RWPE1 (cell line): ENCODE results near the gene EFNA5.

Experiments used
- CTCF ChIA-PET: fragments of 350-600 bp; sonication (Branson Sonifier 250); formaldehyde crosslinking; extraction: SDS; loops from one replicate; lab custom pipeline; 2021; lab: Yijun Ruan, JAX
- POLR2A ChIA-PET: fragments of 400-600 bp; formaldehyde crosslinking; extraction: SDS; loops from one replicate; lab custom pipeline; 2020; ENCODE audit warnings: antibody characterized with exemption; ENCODE audit not compliant: low non-redundant PET; lab: Yijun Ruan, JAX
- DNase-seq: peaks from one replicate; pipeline ENCODE4 v3.0.0; 2012; ENCODE audit warnings: low spot score
- H3K27ac ChIP-seq: fragments of 450-650 bp; 2 replicates; pipeline ENCODE4 v1.5.1; 2017
- TF ChIP-seq, protein P1 (sequence below): fragments of 450-650 bp; conservative IDR thresholded peaks from 2 replicates; pipeline ENCODE4 v1.5.1; 2017; ENCODE audit warnings: low read depth, mild to moderate bottlenecking

EFNA5 gene

DNA sequence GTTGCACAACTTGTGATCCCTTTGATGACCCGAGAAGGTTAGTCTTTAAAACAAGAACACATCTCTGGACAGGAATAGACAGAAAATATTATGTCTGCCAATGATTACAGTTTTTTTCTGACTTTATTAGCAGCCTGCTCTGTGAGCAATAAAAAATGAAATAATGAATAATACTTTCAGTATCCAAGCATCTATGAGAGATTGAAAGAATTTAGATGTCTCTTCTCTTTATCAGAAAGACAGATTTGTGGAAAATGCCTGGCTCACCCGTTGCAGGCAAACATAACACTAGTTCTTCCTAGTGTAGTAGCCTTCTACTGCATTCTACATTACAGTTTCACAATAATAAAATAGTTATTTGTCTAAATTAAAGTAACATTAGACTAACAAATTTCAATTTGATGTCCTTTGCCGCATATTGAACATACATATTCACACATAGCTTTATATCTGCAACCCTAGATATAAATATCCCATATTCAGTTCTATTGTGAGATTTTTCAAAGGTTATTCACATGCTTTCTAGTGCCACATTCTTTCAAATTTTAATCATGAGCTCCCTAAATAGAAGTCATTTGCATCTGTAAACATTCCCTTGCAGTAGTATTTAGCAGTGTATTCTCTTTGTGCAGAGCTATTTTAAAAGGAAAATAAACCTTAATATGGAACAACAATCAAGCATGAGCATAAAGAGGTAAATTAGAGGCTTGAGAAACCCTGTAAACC lies 267.3 kb downstream of the EFNA5 start:
- H3K27ac ChIP-seq: no peak overlapping the region
- ChIA-PET POLR2A (no interaction called here), CTCF (interaction anchor here (1.0 kb wide), 1 partner anchor 11 kb away, joined by 4 read pairs; no protein-coding TSS in a partner anchor)
- TF ChIP-seq, protein P1, sequence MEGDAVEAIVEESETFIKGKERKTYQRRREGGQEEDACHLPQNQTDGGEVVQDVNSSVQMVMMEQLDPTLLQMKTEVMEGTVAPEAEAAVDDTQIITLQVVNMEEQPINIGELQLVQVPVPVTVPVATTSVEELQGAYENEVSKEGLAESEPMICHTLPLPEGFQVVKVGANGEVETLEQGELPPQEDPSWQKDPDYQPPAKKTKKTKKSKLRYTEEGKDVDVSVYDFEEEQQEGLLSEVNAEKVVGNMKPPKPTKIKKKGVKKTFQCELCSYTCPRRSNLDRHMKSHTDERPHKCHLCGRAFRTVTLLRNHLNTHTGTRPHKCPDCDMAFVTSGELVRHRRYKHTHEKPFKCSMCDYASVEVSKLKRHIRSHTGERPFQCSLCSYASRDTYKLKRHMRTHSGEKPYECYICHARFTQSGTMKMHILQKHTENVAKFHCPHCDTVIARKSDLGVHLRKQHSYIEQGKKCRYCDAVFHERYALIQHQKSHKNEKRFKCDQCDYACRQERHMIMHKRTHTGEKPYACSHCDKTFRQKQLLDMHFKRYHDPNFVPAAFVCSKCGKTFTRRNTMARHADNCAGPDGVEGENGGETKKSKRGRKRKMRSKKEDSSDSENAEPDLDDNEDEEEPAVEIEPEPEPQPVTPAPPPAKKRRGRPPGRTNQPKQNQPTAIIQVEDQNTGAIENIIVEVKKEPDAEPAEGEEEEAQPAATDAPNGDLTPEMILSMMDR: no peak
- no peak for DNase-seq

DNA sequence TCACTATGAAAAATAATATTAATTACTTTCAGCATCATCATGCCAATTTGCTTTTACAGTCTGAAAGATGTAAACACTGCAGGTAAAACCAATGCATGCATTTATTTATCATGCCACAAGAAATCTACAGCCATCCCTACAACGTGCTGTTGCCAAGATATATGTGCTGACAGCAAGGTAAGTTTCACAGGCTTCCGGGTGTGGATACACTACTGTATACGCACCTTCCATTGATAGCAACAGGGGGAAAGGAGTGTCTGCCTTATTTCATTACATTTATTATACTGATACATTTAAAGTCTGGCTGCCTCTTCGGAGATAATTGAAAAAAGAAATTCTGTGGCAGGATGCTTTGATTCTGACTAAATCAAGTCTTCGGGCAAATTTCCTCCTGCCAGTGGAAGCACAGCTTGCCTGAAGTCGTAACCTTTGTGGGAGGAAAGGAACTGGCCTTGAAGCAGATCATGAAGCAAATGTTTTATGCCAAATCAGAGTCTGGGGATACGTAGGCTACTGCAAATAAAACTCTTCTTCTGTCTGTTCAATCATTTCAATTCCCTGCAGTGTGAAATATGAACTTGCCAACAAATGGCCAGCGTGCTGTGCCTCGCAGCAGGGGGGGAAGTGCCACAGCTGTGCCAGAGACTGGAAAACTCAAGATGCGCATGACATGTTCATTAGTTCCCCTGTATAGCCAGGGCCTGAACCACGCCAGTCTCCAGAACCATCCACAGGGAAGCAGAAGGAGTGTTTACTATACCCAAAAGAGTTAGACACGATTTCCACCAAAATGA lies 268.1 kb downstream of the EFNA5 start:
- CTCF ChIA-PET: no interaction called here

DNA sequence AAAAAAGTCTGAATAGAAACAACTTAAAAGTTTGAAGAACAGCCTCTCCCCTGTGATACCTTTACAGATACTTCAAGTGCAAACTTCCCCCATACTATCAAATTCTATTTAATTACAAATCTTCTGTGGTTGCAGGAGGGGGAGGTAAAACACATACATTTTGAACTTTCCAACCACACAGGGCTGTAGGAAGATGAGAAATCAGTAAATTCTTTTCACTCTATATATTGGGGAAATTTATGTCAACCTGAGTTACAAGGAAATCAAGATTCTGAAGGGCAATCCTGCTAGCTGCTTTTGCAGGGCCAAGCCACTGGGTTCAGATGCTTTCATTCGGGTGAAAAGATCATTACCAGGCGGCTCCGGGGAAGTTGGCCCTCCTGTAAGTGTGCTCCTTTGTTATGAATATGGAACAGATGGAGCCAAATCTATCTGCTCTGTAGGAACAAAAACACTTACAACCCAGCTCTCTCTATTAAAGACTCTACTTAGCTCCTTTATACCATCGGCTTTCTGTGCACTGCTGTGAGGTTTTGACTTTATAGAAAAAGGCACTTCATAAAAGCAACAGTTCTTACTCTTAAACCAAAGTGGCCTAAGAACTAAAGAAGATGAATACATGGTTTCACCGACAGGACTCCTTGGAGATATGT lies 269.1 kb downstream of the EFNA5 start:
- ChIA-PET CTCF (interaction anchor here (0.6 kb wide), 1 partner anchor 12 kb away, joined by 3 read pairs; no protein-coding TSS in a partner anchor), POLR2A (no interaction called here)
- H3K27ac ChIP-seq: no peak overlapping the region
- DNase-seq: no peak
- TF ChIP-seq, protein P1: no peak

More for the DNA sequence above, 268.1 kb downstream of the EFNA5 start:
- TF ChIP-seq, protein P1: no peak
- DNase-seq: no peak
- POLR2A ChIA-PET: no interaction called here
- no peak overlapping the region for H3K27ac ChIP-seq

DNA sequence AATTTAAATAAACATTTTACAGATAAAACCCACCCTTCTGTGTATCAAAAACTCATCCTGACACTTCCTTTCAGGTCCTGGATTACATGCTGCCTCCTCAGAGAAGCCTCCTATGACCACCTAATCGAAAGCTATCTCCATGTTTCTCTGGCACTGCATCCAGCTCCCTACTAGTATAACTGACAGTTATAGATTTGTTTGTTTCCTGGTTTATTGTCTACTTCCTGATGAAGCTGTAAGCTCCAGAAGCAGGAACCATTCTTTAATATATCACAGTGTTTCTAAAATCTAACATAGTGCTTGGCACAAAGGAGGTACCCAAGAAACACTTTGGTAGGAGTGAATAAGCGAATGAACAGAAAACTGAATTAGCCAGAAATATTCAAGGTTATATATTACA lies 270.4 kb downstream of the EFNA5 start:
- no peak for DNase-seq
- TF ChIP-seq, protein P1: no peak
- H3K27ac ChIP-seq: no peak overlapping the region
- ChIA-PET CTCF (no interaction called here), POLR2A (no interaction called here)

DNA sequence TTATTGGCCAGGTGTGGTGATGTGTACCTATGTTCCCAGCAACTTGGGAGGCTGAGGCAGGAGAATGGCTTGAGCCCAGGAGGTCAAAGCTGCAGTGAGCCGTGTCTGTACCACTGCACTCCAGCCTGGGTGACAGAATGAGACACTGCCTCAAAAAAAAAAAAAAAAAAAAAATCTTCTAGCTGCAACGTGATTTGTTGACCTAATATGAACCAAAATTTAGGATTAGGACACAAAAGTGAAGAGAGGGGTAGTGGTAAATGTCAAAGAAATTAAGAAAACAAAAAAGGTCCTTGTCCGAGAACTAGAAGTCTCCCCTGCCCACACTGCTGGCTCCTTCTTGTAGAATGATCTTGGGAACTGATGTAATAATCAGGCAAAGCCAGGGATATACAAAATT lies 272.0 kb downstream of the EFNA5 start:
- ChIA-PET POLR2A (no interaction called here), CTCF (no interaction called here)
- TF ChIP-seq, protein P1: no peak
- no peak overlapping the region for H3K27ac ChIP-seq
- no peak for DNase-seq

DNA sequence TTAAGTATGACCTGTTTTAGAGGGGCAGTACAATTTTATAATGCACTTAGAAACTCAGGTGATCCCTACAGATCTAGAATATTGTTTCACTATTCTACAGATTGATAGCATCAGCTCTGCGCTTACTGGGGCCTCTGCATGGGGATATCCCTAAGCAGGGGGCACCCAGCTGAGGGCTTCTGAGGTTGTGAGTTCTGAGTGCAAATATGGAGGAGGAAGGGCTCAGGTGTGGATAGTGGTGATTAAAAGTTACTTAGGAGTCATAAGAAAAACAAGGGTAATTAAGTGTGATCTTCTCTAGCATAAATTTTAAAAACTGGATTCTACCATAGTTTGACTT lies 274.4 kb downstream of the EFNA5 start:
- TF ChIP-seq, protein P1: no peak
- POLR2A ChIA-PET: no interaction called here
- no peak for DNase-seq
- no peak overlapping the region for H3K27ac ChIP-seq
- CTCF ChIA-PET: no interaction called here
